Osteoblast (primary cell): Measurements from ENCODE around the gene HNRNPM. TPM values are rescaled to one million over a fixed set of nuclear protein-coding genes. Genes with fewer than 3 reads are reported as not detected.

Source experiments
- DNase-seq: peaks from one replicate; pipeline ENCODE4 v3.0.0; 2011; ENCODE audit warnings: low spot score, mixed read lengths; ENCODE audit not compliant: insufficient read length; ENCODE audit errors: missing footprints
- H2AFZ ChIP-seq: 2 replicates; pipeline ENCODE4 v1.6.0; 2011; ENCODE audit warnings: mild to moderate bottlenecking, low read length
- H3K27ac ChIP-seq: 2 replicates; pipeline ENCODE4 v1.5.1; 2011; ENCODE audit warnings: mild to moderate bottlenecking, low read depth, low read length, moderate library complexity
- H3K27me3 ChIP-seq: 2 replicates; pipeline ENCODE4 v1.6.0; 2012; ENCODE audit warnings: mild to moderate bottlenecking, control low read depth, inconsistent platforms, low read length, moderate library complexity; ENCODE audit not compliant: insufficient read depth
- H3K36me3 ChIP-seq: 2 replicates; pipeline ENCODE4 v1.5.1; 2011; ENCODE audit warnings: mild to moderate bottlenecking, low read length, control low read depth, moderate library complexity; ENCODE audit not compliant: insufficient read depth
- H3K4me1 ChIP-seq: 2 replicates; pipeline ENCODE4 v1.5.1; 2011; ENCODE audit warnings: mild to moderate bottlenecking, low read length, control low read depth, moderate library complexity; ENCODE audit not compliant: insufficient read depth
- H3K4me2 ChIP-seq: 2 replicates; pipeline ENCODE4 v1.6.0; 2011; ENCODE audit warnings: mild to moderate bottlenecking, low read length; ENCODE audit not compliant: insufficient read depth
- H3K4me3 ChIP-seq: fragments of 200-600 bp; sonication (generic); 3 replicates; pipeline ENCODE4 v1.5.1; 2012; ENCODE audit warnings: mild to moderate bottlenecking, low read length, inconsistent platforms; ENCODE audit not compliant: insufficient read depth
- H3K79me2 ChIP-seq: 2 replicates; pipeline ENCODE4 v1.6.0; 2012; ENCODE audit warnings: mild to moderate bottlenecking, low read length, control low read depth, inconsistent platforms; ENCODE audit not compliant: insufficient read depth
- H3K9me3 ChIP-seq: 2 replicates; pipeline ENCODE4 v1.5.1; 2011; ENCODE audit warnings: low read depth, low read length, control low read depth
- H4K20me1 ChIP-seq: 2 replicates; pipeline ENCODE4 v1.6.0; 2012; ENCODE audit warnings: mild to moderate bottlenecking, low read length, control low read depth; ENCODE audit not compliant: insufficient read depth
- total RNA-seq: library from RNA; depleted of rRNA; stranded (reverse); fragments of >200 nt; gene quantifications from 2 replicates; pipeline ENCODE4 v1.2.3, GENCODE V29; 2012
- TF ChIP-seq, protein P1 (sequence below): IDR thresholded peaks from 2 replicates; pipeline ENCODE4 v1.5.1; 2011; ENCODE audit warnings: mild to moderate bottlenecking, low read depth, low read length, moderate library complexity; ENCODE audit errors: extremely low read depth

HNRNPM gene
- total RNA-seq, 1 donor, result 39.4 TPM

DNA sequence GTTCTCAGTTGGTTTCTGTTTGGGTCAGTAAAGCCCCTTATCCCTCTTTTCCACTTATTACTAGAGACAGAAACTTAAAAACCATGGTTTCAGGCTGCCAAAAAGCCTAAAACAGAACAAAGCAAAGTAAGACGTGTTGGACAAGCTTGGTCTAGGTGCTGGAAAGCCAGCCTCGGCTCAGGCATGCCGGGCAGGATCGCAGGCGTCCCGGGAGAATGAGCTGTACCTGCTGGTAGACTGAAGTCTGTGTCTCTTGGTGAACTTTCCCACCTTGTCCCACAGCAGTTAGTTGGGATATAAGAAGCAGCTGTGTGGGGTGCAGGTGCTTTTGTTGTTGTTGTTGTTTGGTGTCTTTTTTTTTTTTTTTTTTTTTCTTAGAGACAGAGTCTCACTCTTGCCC lies 36.8 kb downstream of the HNRNPM start:
- Histone ChIP-seq H2AFZ (no peak overlapping the region), H3K27ac (no peak overlapping the region), H3K9me3 (no peaks in the 10 kb centered on the region), H3K36me3 (peaks cover 68% of the 10 kb centered on the region), H4K20me1 (peaks cover 53% of the 10 kb centered on the region), H3K4me1 (no peaks in the 10 kb centered on the region), H3K4me3 (no peak overlapping the region), H3K4me2 (no peak overlapping the region), H3K27me3 (no peaks in the 10 kb centered on the region), H3K79me2 (peaks cover 84% of the 10 kb centered on the region)
- TF ChIP-seq, protein P1, sequence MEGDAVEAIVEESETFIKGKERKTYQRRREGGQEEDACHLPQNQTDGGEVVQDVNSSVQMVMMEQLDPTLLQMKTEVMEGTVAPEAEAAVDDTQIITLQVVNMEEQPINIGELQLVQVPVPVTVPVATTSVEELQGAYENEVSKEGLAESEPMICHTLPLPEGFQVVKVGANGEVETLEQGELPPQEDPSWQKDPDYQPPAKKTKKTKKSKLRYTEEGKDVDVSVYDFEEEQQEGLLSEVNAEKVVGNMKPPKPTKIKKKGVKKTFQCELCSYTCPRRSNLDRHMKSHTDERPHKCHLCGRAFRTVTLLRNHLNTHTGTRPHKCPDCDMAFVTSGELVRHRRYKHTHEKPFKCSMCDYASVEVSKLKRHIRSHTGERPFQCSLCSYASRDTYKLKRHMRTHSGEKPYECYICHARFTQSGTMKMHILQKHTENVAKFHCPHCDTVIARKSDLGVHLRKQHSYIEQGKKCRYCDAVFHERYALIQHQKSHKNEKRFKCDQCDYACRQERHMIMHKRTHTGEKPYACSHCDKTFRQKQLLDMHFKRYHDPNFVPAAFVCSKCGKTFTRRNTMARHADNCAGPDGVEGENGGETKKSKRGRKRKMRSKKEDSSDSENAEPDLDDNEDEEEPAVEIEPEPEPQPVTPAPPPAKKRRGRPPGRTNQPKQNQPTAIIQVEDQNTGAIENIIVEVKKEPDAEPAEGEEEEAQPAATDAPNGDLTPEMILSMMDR, result no peak
- no peak for DNase-seq

DNA sequence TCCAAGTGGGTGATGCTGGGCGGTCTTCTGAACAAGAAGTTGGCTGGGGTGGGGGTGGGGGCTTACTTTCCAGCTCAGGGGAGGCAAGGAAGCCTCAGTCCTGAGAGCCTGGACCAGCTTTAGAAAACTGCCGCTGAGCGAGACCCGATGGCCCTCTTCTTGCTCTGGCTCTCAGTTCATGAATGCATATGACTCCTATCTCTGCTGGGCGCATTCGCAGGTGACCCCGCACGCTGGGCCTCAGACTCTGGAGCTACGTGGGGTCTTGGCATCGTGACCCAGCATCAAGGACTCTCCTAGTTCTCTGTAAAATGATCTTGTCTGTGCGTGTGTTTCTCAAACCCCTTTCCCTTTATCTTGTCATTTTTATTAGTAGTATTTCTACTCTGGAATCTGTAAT lies 37.9 kb downstream of the HNRNPM start:
- DNase-seq, result no peak
- H3K79me2 ChIP-seq, result peaks cover 73% of the 10 kb centered on the region
- H3K27me3 ChIP-seq, result no peaks in the 10 kb centered on the region
- TF ChIP-seq, protein P1, result no peak
- peaks cover 70% of the 10 kb centered on the region for H3K36me3 ChIP-seq
- H3K4me3 ChIP-seq, result no peak overlapping the region
- peaks cover 47% of the 10 kb centered on the region for H4K20me1 ChIP-seq
- H3K4me2 ChIP-seq, result no peak overlapping the region
- no peak overlapping the region for H3K27ac ChIP-seq
- H3K9me3 ChIP-seq, result no peaks in the 10 kb centered on the region
- no peaks in the 10 kb centered on the region for H3K4me1 ChIP-seq
- no peak overlapping the region for H2AFZ ChIP-seq

DNA sequence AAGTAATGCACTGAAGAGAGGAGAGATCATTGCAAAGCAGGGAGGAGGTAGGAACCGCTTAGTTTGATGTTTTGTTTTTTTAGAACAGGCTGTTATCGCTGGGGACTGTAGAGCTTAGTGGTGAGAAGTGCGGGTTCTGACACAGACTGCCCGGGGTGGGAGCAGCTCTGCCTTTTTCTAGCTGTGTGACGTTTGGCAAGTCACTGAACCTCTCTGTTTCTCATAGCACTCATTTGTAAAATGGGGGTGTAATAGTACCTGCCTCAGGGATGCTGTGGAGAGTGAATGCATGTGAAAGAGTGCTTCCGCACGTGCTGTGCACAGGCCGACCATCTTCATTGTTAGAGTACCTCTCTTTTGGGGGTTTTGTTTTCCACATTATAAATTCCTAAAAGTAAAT lies 38.4 kb downstream of the HNRNPM start:
- H3K4me2 ChIP-seq, result no peak overlapping the region
- no peak overlapping the region for H2AFZ ChIP-seq
- H3K4me3 ChIP-seq, result no peak overlapping the region
- no peak overlapping the region for H3K27ac ChIP-seq
- H3K79me2 ChIP-seq, result peaks cover 68% of the 10 kb centered on the region
- H3K4me1 ChIP-seq, result no peaks in the 10 kb centered on the region
- TF ChIP-seq, protein P1, result no peak
- DNase-seq, result no peak
- H3K27me3 ChIP-seq, result no peaks in the 10 kb centered on the region
- peaks cover 71% of the 10 kb centered on the region for H3K36me3 ChIP-seq
- no peaks in the 10 kb centered on the region for H3K9me3 ChIP-seq
- peaks cover 47% of the 10 kb centered on the region for H4K20me1 ChIP-seq

DNA sequence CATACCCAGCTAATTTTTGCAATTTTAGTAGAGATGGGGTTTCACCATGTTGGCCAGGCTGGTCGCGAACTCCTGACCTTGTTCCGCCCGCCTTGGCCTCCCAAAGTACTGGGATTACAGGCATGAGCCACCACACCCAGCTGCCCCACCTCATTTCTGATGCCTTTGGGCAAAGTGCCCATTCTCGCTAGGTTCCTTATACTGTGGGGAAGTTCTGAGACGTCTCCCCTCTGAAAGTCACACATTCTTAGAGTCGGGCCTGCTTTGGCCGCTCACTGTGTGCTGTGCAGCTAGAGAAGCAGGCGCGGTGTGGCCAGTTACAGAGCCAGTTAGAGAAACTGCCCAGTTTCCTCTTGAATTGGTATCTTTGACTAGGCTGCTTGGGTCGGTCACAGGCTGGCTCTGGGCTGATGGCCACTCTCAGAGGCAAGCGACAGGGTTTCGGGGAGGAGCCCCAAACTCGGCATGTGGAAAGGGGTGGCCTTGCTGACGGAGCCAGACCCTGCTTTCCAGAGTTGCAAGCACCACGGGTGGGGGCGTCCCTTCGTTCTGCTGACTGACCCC lies 39.6 kb downstream of the HNRNPM start:
- Histone ChIP-seq H3K79me2 (peaks cover 57% of the 10 kb centered on the region), H3K27me3 (no peaks in the 10 kb centered on the region), H3K4me3 (no peak overlapping the region), H3K4me2 (no peak overlapping the region), H3K27ac (no peak overlapping the region), H3K4me1 (no peaks in the 10 kb centered on the region), H4K20me1 (peaks cover 48% of the 10 kb centered on the region), H3K9me3 (no peaks in the 10 kb centered on the region), H2AFZ (no peak overlapping the region), H3K36me3 (peaks cover 73% of the 10 kb centered on the region)
- TF ChIP-seq, protein P1, result no peak
- no peak for DNase-seq
